ENCODE data around the gene PDE6A.

Gene PDE6A

GRCh38 chr5:149924486-149924885, 20.1 kb downstream of the PDE6A start:
- DNase-seq = no peak

- DNase-seq = no peak
Observed at GRCh38 chr5:149922950-149923349, 21.6 kb downstream of the PDE6A start.

DNA sequence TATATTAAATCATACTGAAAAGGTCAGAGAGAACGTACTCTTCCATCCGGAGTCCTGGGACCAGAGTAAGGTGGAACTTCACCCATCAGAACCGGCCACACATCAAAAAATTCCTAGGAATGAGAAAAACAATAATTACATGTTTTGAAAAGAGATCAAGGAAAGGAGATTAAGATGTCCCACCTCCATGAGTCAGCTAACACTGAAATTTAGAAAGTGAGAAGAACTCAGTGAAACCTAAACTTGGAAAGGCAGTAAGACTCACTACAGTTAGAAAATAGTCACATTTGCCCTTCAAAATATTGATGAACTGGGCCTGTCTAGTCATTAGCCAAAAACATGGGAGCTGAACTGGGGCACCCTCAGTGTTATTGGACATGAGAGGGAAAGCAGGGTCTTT, 23.0 kb downstream of the PDE6A start:
- no peak for DNase-seq

DNA sequence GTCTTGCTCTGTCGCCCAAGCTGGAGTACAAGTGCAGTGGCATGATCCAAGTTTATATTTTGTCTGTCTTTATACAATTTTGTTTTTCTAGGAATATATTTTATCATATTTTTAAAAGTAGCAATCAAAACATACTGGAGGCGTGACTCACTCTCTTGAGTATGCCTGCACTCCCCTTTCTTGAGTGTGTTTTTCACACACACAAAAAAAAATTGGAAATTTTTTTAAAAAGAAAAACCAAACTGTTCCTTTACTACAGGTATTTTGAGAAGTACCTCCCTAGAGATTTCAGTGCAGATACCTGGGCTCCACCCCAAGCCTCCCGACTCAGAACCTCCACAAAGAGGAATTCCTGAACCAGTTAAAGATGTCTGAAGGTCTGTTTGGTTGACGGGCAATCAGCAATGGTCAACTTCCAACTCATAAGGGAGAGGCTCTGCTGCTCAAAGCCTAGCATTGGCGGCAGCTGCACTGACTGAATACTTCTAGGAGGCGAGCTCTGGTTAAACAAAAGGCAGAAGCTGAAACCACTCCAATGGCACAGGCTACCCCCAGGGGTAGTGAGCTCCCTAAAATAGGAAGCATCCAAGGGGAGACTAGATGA, 27.4 kb downstream of the PDE6A start:
- no peak for DNase-seq

DNA sequence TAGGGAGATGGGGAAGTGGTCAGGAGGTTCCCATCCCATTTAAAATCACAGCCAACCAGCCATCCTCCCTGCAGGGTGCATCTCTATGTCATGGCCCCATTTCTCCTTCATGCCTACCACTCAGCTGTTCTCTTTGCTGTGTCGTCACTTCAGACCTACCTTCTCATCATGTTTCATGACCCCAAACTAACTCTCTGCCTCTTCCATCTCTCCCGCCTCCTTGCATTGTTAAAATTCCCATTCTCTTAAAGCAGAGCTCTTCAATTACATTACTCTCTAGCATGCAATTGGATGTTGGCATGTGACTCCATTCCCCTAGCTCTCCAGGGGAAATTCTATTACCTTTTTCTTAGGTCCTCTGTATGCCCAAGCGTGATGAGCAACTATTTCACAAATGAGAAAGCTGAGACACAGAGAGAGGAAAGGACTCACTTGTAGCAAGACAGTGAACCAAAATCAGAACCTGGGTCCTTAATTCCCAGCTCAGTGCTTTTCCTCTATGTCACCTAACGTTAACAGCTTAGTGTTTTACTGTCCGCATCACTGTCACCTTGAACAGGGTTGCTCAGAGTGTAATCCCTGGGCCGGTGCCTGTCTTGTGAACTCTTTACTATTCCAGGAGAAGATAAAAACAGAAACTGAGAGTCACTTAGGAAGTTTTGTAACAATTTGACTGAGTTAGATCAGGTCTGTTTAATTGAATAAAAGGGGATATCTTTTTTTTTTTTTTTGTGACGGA, 28.1 kb downstream of the PDE6A start:
- DNase-seq = no peak

- no peak for DNase-seq
Observed at GRCh38 chr5:149915392-149916260, 29.0 kb downstream of the PDE6A start.

DNA sequence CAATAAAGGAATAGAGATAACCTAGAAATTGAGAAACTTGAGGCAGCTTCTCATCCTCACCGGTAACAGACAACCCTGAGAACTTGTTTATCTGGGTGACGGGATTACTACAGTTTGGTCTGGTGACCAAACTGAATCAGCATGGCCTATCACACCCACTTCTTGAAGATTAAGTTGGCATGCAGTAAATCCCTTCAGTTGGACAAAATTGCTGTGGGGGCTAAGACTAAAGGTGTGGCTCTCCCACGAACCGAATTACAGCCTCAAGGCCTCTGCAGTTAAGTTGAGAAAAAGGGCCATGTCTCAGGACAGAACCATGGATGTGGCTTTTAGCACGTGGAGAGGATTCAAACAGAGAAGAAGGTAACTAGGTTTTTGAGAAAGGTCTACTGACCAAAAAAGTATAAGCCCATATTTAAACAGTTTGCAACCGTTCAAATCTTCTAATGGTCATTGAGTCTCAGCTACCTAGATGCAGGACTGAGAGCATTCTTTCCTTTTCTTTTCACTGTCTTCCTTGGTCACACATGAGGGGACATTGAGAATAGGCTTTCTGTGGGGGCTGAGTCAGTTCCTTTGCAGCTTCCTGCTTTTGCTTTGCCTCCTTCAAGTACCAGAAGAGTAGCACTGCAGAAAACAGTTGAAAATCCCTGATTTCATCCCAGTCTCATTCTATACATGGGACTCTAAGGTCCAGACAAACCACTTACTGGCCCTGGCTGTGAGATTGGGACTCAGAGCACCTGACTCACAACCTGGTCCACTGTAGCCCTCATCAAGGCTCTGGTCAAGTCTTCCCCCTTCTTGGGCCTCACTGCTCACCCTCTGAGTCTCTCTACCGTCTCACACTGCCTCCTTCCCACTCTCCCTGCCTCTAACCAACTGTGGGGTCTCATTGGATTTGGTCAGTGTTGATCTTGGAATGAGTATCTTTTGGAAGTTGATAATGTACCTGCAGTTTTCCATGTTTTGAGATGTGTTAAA, 30.9 kb downstream of the PDE6A start:
- no peak for DNase-seq

GRCh38 chr5:149912226-149912871, 32.2 kb downstream of the PDE6A start:
- no peak for DNase-seq

- DNase-seq = no peak
Observed at GRCh38 chr5:149911031-149911430, 33.6 kb downstream of the PDE6A start.

DNA sequence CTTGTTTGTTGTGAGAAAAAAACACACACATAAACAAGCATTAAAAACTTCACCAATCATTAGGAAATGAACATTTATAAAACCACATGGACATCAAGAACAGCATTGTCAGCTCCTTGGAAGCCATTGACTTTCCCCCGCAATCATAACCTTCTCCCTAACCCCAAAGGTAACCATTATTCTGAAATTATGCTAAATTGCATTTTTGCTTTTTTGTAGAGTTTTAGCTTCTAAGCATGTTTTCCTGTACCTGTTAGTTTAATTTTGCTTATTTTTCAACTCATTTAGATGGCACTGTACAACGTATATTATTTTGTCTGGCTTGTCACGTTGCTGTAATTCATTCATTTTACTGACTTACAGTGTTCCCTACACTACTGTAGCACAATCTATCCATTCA, 36.8 kb downstream of the PDE6A start:
- no peak for DNase-seq

GRCh38 chr5:149904977-149905376, 39.6 kb downstream of the PDE6A start:
- DNase-seq = no peak

DNA sequence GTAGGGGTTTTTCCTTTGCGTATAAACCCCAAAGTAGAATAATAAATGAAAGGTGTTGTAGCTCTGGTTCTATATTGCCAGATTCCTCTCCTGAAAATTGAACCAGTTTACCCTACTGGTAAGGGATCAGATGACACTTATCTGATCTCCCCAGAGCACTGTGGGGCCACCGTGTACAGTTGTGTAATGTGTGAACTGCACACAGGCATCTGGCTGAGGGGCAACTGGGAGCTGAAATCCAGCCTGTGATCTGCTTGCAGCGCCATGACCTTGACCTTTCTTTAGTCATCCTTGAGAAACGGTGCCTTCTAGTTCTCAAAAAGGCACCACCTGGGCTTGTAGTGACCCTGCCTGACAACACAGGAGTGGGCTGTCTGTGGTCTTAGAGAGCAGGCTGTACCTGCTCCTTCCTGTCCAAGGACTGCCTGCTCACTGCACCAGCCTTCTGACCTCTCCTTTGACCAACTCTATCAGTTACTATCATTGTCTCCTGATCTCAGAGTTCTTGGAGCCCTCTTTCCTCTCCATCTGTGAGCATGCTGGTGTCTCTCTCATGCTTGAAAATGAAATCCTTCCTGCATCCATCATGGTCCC, 40.2 kb downstream of the PDE6A start:
- DNase-seq = no peak

- no peak for DNase-seq
Observed at GRCh38 chr5:149903404-149903803, 41.2 kb downstream of the PDE6A start.

- DNase-seq = no peak
Observed at GRCh38 chr5:149902177-149902576, 42.4 kb downstream of the PDE6A start.

GRCh38 chr5:149901511-149901910, 43.1 kb downstream of the PDE6A start:
- DNase-seq = no peak

DNA sequence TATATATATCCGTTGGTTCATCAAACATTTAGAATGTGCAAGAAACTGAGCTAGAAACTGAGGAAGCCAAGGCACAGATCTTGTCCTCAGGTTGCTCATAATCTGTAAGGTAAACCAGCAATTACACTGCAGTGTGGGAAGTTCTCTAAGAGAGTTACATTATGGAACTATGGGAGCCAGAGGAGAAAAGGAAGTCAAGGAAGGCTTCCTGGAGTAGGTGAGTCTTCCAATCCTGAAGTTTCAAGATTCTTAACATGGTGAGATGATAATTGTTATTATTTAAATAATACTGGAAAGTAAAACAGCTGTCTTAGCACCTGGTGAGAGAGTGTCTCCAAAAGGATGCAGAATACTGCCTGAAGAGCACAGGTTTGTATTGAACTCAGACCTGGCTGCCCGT, 44.2 kb downstream of the PDE6A start:
- DNase-seq = no peak

- no peak for DNase-seq
Observed at GRCh38 chr5:149898811-149899210, 45.8 kb downstream of the PDE6A start.

GRCh38 chr5:149895416-149896345, 48.9 kb downstream of the PDE6A start:
- DNase-seq = no peak

- DNase-seq = no peak
Observed at GRCh38 chr5:149894237-149894636, 50.4 kb downstream of the PDE6A start.

GRCh38 chr5:149893403-149893931, 51.1 kb downstream of the PDE6A start:
- no peak for DNase-seq

Data from activated CD4-positive, alpha-beta T cell treated with anti-CD3 and anti-CD28 coated beads for 48 hours (primary cell).